Activated naive CD4-positive, alpha-beta T cell treated with anti-CD3 and anti-CD28 coated beads, Interleukin-2, amount 50 U/mL, for 24 hours (primary cell): ENCODE measurements around the gene EXOC2.

Source experiments
- H3K27ac Mint-ChIP-seq: one replicate; pipeline ENCODE4 v1.8.0; 2021; ENCODE audit warnings: mild to moderate bottlenecking, mixed read lengths
- H3K27me3 Mint-ChIP-seq: one replicate; pipeline ENCODE4 v1.8.0; 2021; ENCODE audit warnings: mixed read lengths
- H3K36me3 Mint-ChIP-seq: one replicate; pipeline ENCODE4 v1.8.0; 2021; ENCODE audit warnings: mixed read lengths
- H3K4me1 Mint-ChIP-seq: one replicate; pipeline ENCODE4 v1.8.0; 2021; ENCODE audit warnings: mixed read lengths
- H3K4me3 Mint-ChIP-seq: one replicate; pipeline ENCODE4 v1.8.0; 2021; ENCODE audit warnings: mild to moderate bottlenecking, mixed read lengths
- H3K9me3 Mint-ChIP-seq: one replicate; pipeline ENCODE4 v1.8.0; 2021; ENCODE audit warnings: mixed read lengths

EXOC2 gene

GRCh38 chr6:502761-503160, 190.2 kb downstream of the EXOC2 start:
- Mint-ChIP-seq H3K27ac (peak overlapping the region; percentile 100), H3K4me3 (peak overlapping the region; percentile 88), H3K9me3 (peaks cover 4% of the 10 kb centered on the region), H3K4me1 (peaks cover 92% of the 10 kb centered on the region), H3K27me3 (no peaks in the 10 kb centered on the region), H3K36me3 (peaks cover 19% of the 10 kb centered on the region)

DNA sequence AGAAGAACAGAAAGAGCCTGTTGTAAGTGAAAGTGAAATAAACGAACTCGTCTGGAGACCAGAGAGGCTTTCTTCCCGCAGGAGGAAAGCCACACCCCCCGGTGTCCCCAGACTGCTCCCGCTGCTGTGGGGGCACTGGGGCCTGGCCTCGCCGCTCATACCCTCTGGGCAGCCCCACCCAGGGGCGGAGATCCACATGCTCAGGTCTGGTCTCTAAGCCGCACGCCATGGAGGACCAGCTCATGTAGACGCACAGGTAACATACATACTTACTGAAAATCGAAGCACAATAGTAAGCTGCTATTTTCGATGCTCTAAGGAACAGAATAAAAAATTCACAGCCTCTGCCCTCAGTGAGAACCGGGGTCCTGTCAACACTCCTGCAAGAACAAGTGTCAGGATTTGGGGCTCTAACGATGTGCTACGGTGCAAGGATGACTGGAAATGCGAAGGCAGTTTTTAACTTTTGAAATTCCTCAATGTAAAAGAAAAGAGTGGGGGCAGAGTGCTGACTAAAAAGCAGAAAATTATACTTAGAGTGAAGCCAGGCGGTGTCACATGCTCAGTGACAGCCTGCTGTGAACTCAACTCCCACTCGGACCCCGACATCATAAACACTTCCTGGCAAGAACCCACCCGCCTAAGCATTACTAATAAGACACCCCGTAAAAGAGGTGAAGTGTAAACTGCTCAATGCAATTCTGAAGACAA, 190.9 kb downstream of the EXOC2 start:
- Mint-ChIP-seq H3K9me3 (peaks cover 4% of the 10 kb centered on the region), H3K4me1 (peaks cover 92% of the 10 kb centered on the region), H3K4me3 (peak overlapping the region; percentile 88), H3K27me3 (no peaks in the 10 kb centered on the region), H3K27ac (peak overlapping the region; percentile 100), H3K36me3 (peaks cover 22% of the 10 kb centered on the region)

GRCh38 chr6:499617-500016, 193.3 kb downstream of the EXOC2 start:
- H3K9me3 Mint-ChIP-seq: peaks cover 4% of the 10 kb centered on the region
- peaks cover 24% of the 10 kb centered on the region for H3K36me3 Mint-ChIP-seq
- peak overlapping the region; percentile 99 for H3K27ac Mint-ChIP-seq
- peaks cover 85% of the 10 kb centered on the region for H3K4me1 Mint-ChIP-seq
- H3K27me3 Mint-ChIP-seq: no peaks in the 10 kb centered on the region
- H3K4me3 Mint-ChIP-seq: peak overlapping the region; percentile 84

DNA sequence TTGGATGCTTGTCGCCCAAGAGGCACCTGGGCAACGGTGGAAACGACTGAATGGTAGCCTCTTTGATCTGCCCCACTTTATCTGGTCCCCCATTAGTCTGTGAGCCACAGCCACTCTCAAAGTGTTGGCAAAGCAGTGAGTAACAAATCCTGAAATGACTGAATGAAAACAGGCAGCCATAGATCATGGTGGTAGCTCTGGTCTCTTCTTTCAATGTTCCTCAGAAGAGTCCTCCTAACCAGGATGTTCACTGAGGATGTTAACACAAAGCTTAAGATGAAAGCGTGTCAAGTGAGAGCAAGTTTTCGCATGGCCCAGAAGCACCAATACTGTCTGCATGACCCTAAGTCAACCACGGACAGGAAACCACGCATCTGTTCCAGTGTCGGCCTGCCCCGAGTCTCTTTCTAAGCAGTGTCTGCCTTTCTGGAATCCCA, 194.1 kb downstream of the EXOC2 start:
- Mint-ChIP-seq H3K9me3 (peaks cover 4% of the 10 kb centered on the region), H3K27me3 (no peaks in the 10 kb centered on the region), H3K4me3 (peak overlapping the region; percentile 84), H3K4me1 (peaks cover 87% of the 10 kb centered on the region), H3K27ac (peak overlapping the region; percentile 99), H3K36me3 (peaks cover 25% of the 10 kb centered on the region)

DNA sequence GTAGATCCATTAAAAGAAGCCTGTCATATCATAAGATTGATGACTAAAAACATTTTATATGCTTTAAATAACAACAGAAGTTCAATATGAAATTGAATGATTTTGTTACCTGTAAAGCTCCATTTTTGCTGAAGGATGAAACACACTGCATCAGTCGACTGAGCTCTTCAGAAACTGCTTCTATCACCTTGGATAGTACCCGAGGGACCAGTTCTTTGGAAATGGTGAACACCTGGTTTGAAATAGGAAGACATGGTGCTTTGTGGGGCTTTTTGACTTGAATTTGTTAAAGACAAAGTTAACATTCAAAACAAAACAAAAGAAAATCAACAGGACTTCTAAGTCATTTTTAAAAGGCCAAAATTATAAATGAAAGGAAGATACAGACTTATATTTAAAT, 195.7 kb downstream of the EXOC2 start:
- H3K9me3 Mint-ChIP-seq: peaks cover 5% of the 10 kb centered on the region
- H3K36me3 Mint-ChIP-seq: peaks cover 25% of the 10 kb centered on the region
- peak overlapping the region; percentile 84 for H3K27ac Mint-ChIP-seq
- peak overlapping the region; percentile 42 for H3K4me3 Mint-ChIP-seq
- H3K4me1 Mint-ChIP-seq: peaks cover 87% of the 10 kb centered on the region
- H3K27me3 Mint-ChIP-seq: no peaks in the 10 kb centered on the region

DNA sequence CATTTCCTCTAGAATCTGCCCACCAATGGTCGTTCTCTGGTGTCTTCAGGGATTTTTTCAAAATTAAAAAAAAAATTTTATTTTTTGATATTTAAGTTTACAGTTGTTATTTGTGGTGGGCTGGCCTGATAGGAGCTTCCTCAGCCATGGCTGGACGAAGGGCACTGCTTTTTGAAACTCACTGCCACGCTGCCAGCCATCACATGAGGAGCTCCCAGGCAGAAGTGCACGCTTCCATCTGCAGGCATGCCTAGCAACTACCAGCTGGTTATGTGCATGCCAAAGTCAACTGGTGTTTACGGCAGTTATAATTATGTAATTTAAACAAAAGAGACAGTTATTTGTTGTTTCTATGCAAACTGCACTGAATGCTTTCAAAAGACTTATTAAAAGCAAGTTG, 196.3 kb downstream of the EXOC2 start:
- peaks cover 28% of the 10 kb centered on the region for H3K36me3 Mint-ChIP-seq

DNA sequence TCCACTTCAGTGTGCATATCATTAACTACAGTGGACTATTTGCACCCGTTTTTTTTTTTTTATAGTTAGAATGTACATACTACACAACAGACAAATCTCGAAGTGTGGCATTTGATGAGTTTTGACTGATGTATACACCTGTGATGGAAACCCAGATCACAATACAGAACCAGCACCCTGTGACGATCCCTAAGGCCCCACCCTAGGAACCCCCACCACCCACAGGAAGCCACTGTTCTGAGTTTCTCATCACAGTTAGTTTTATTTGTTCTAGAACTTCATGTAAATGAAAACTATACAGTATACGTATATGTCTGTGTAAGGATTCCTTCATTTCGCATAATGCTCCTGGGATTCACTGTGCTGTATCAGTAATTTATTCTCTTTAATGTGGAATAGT, 198.5 kb downstream of the EXOC2 start:
- H3K36me3 Mint-ChIP-seq: peaks cover 30% of the 10 kb centered on the region
- peak overlapping the region; percentile 96 for H3K27ac Mint-ChIP-seq
- H3K27me3 Mint-ChIP-seq: no peaks in the 10 kb centered on the region
- H3K9me3 Mint-ChIP-seq: peaks cover 6% of the 10 kb centered on the region
- H3K4me3 Mint-ChIP-seq: peak overlapping the region; percentile 77
- H3K4me1 Mint-ChIP-seq: peaks cover 93% of the 10 kb centered on the region

More for the DNA sequence above, 196.3 kb downstream of the EXOC2 start:
- Mint-ChIP-seq H3K27me3 (no peaks in the 10 kb centered on the region), H3K4me1 (peaks cover 87% of the 10 kb centered on the region), H3K4me3 (no peak overlapping the region), H3K9me3 (peaks cover 6% of the 10 kb centered on the region), H3K27ac (peak overlapping the region; percentile 84)

DNA sequence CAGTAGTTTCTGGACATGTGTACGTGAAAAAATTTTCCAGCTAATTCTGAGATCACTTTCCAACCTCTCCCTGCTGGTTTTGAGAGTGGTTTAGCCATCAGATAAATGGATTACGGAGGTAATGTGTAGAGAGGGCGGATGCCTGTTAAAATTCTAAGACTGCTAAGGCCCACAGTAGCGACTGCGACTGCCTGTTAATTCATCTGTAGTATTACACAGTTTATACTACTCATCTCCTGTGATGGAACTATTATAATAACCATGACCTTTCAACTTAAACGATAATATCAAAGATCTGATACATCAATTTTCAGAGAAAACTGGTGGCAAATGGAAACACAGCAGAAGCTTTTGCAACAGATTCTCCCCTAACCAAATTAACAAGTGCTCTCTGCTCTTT, 199.1 kb downstream of the EXOC2 start:
- Mint-ChIP-seq H3K27me3 (no peaks in the 10 kb centered on the region), H3K4me3 (peak overlapping the region; percentile 77)

GRCh38 chr6:492816-493414, 200.0 kb downstream of the EXOC2 start:
- peak overlapping the region; percentile 79 for H3K4me3 Mint-ChIP-seq
- peaks cover 6% of the 10 kb centered on the region for H3K9me3 Mint-ChIP-seq
- H3K36me3 Mint-ChIP-seq: peaks cover 31% of the 10 kb centered on the region
- H3K27ac Mint-ChIP-seq: peak overlapping the region; percentile 96
- H3K27me3 Mint-ChIP-seq: no peaks in the 10 kb centered on the region
- H3K4me1 Mint-ChIP-seq: peaks cover 93% of the 10 kb centered on the region

More for the DNA sequence above, 199.1 kb downstream of the EXOC2 start:
- Mint-ChIP-seq H3K36me3 (peaks cover 33% of the 10 kb centered on the region), H3K9me3 (peaks cover 6% of the 10 kb centered on the region), H3K27ac (peak overlapping the region; percentile 96), H3K4me1 (peaks cover 93% of the 10 kb centered on the region)

DNA sequence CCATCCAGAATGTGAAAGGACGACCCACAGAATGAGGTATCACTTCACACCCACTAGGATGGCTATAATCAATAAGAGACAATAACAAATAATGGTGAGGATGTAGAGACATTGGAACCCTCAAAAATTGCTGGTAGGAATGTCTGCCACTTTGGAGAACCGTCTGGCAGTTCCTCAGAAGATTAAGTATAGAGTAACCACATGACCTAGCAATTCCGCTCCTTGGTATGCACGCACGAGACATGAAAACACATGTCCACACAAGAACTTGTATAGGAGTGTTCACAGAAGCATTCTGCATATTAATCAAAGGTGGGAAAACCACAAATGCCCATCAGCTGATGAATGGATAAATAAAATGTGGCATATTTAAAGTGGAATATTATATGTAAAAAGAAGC, 200.8 kb downstream of the EXOC2 start:
- Mint-ChIP-seq H3K4me3 (peak overlapping the region; percentile 79), H3K9me3 (peaks cover 6% of the 10 kb centered on the region), H3K27me3 (no peaks in the 10 kb centered on the region), H3K4me1 (peaks cover 88% of the 10 kb centered on the region), H3K36me3 (peaks cover 28% of the 10 kb centered on the region), H3K27ac (peak overlapping the region; percentile 96)

DNA sequence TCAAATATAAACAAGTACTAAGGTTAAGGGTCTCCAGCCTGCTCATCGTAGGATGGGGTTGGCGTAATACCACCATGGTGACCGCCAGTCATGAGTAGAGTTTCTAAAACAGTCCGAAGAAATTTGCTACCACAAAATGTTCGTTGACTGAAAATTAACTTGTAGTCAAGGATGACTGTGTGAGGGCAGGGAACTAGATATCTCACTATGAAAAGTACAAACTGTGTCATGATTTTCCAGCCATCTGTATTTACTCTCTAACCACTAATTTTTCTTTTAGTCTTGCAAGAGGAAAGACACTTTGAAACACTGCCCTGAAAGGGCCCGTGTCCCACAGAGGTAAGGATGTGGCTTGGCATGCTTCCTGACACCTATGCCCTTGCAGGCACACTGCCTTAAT, 201.7 kb downstream of the EXOC2 start:
- peaks cover 6% of the 10 kb centered on the region for H3K9me3 Mint-ChIP-seq
- peaks cover 32% of the 10 kb centered on the region for H3K36me3 Mint-ChIP-seq

GRCh38 chr6:490251-491037, 202.5 kb downstream of the EXOC2 start:
- Mint-ChIP-seq H3K4me3 (peak overlapping the region; percentile 75), H3K4me1 (peaks cover 86% of the 10 kb centered on the region), H3K36me3 (peaks cover 32% of the 10 kb centered on the region), H3K9me3 (peaks cover 6% of the 10 kb centered on the region), H3K27me3 (no peaks in the 10 kb centered on the region), H3K27ac (peak overlapping the region; percentile 96)

More for the DNA sequence above, 201.7 kb downstream of the EXOC2 start:
- H3K4me1 Mint-ChIP-seq: peaks cover 90% of the 10 kb centered on the region
- peak overlapping the region; percentile 96 for H3K27ac Mint-ChIP-seq
- H3K27me3 Mint-ChIP-seq: no peaks in the 10 kb centered on the region
- H3K4me3 Mint-ChIP-seq: peak overlapping the region; percentile 75

GRCh38 chr6:489762-490161, 203.2 kb downstream of the EXOC2 start:
- H3K27me3 Mint-ChIP-seq: no peaks in the 10 kb centered on the region
- H3K9me3 Mint-ChIP-seq: peaks cover 6% of the 10 kb centered on the region
- peak overlapping the region; percentile 75 for H3K4me3 Mint-ChIP-seq
- peak overlapping the region; percentile 96 for H3K27ac Mint-ChIP-seq
- peaks cover 32% of the 10 kb centered on the region for H3K36me3 Mint-ChIP-seq
- peaks cover 83% of the 10 kb centered on the region for H3K4me1 Mint-ChIP-seq

- Mint-ChIP-seq H3K36me3 (peaks cover 33% of the 10 kb centered on the region), H3K4me1 (peaks cover 83% of the 10 kb centered on the region), H3K27me3 (no peaks in the 10 kb centered on the region), H3K9me3 (peaks cover 6% of the 10 kb centered on the region), H3K27ac (peak overlapping the region; percentile 96), H3K4me3 (peak overlapping the region; percentile 75)
Observed at GRCh38 chr6:489001-489400, 203.9 kb downstream of the EXOC2 start.

GRCh38 chr6:487956-488355, 205.0 kb downstream of the EXOC2 start:
- H3K4me1 Mint-ChIP-seq: peaks cover 82% of the 10 kb centered on the region
- peak overlapping the region; percentile 64 for H3K4me3 Mint-ChIP-seq
- H3K27ac Mint-ChIP-seq: peak overlapping the region; percentile 62
- H3K27me3 Mint-ChIP-seq: no peaks in the 10 kb centered on the region
- H3K36me3 Mint-ChIP-seq: peaks cover 38% of the 10 kb centered on the region
- H3K9me3 Mint-ChIP-seq: peaks cover 6% of the 10 kb centered on the region
